NT2/D1 (cell line): ENCODE measurements around the gene DSE.

Experiments used
- DNase-seq: peaks from one replicate; pipeline ENCODE4 v3.0.0-alpha.2; 2011; ENCODE audit warnings: low read depth, low spot score
- H3K27me3 ChIP-seq: 2 replicates; pipeline ENCODE4 v1.6.0; 2011; ENCODE audit warnings: mild to moderate bottlenecking; ENCODE audit not compliant: insufficient read length, insufficient read depth
- H3K36me3 ChIP-seq: 2 replicates; pipeline ENCODE4 v1.6.1; 2011; ENCODE audit warnings: mild to moderate bottlenecking, low read length, mixed read lengths; ENCODE audit not compliant: insufficient read depth, insufficient read length
- H3K4me1 ChIP-seq: 2 replicates; pipeline ENCODE4 v1.5.1; 2011; ENCODE audit not compliant: insufficient read depth, insufficient read length
- H3K4me3 ChIP-seq: 2 replicates; pipeline ENCODE4 v1.5.1; 2011; ENCODE audit warnings: low read depth; ENCODE audit not compliant: insufficient read length
- H3K9ac ChIP-seq: 2 replicates; pipeline ENCODE4 v1.6.0; 2011; ENCODE audit warnings: low read depth; ENCODE audit not compliant: insufficient read length
- H3K9me3 ChIP-seq: 2 replicates; pipeline ENCODE4 v1.5.1; 2011; ENCODE audit warnings: mild to moderate bottlenecking, low read length; ENCODE audit not compliant: insufficient read depth
- SUZ12 ChIP-seq: IDR thresholded peaks from 2 replicates; pipeline ENCODE4 v1.6.1; 2011; ENCODE audit not compliant: insufficient read length, insufficient read depth; ENCODE audit errors: extremely low read depth
- YY1 ChIP-seq: IDR thresholded peaks from 2 replicates; pipeline ENCODE4 v1.6.1; 2011; ENCODE audit not compliant: insufficient read length, insufficient read depth
- ZNF274 ChIP-seq: IDR thresholded peaks from 2 replicates; pipeline ENCODE4 v1.6.1; 2011; ENCODE audit warnings: mild to moderate bottlenecking, low read depth, low read length

Gene DSE

DNA sequence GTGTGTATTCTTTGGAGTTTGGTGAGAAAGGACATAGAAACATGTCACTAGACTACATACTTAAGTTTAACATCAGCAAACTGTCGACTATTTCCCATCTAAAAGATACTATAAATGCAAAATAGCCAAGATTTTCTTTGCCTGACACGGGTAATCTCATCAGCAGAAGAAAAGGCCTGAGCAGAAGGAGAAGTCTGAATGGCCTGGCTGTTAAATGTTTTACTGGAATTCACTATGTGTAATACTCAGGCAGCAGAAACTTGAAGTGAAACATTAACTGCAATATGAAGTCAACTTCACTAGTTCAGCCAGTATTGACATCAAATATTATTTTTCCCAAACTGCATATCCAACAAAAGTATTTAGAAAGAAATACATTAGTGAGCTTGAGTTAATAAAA lies 6.4 kb upstream of the DSE start:
- no peak for TF ChIP-seq YY1
- TF ChIP-seq SUZ12 = no peak
- TF ChIP-seq ZNF274 = no peak
- H3K4me3 ChIP-seq = no peak overlapping the region
- H3K36me3 ChIP-seq = no peaks in the 10 kb centered on the region
- no peak for DNase-seq
- H3K4me1 ChIP-seq = no peaks in the 10 kb centered on the region
- H3K9ac ChIP-seq = no peak overlapping the region
- H3K9me3 ChIP-seq = no peaks in the 10 kb centered on the region
- no peaks in the 10 kb centered on the region for H3K27me3 ChIP-seq

DNA sequence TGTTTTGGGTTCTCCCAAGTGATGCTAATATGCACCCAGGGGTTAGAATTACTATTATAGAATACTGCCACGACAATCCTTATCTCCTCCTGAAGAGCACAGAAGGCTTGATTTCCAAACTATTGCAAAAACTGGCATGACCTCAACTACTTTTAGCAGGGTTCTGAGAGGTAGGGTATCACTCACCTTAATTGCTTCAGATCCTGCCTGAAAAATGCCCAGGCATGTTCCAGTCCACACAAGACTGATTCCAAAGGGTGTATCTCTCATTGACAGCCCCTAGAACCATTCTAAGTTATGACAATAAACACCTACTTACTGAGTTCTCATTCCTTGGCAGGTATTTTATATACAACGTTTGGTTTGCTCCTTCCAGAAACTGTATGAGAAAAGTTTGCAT lies 5.0 kb upstream of the DSE start:
- DNase-seq = no peak
- Histone ChIP-seq H3K9ac (no peak overlapping the region), H3K4me3 (no peak overlapping the region), H3K27me3 (no peaks in the 10 kb centered on the region), H3K4me1 (no peaks in the 10 kb centered on the region), H3K36me3 (no peaks in the 10 kb centered on the region), H3K9me3 (no peaks in the 10 kb centered on the region)
- TF ChIP-seq ZNF274 = no peak
- no peak for TF ChIP-seq SUZ12
- TF ChIP-seq YY1 = no peak

GRCh38 chr6:116366740-116367275 lies 3.9 kb upstream of the DSE start:
- Histone ChIP-seq H3K4me1 (no peaks in the 10 kb centered on the region), H3K36me3 (no peaks in the 10 kb centered on the region), H3K27me3 (no peaks in the 10 kb centered on the region), H3K4me3 (no peak overlapping the region), H3K9ac (no peak overlapping the region), H3K9me3 (no peaks in the 10 kb centered on the region)
- no peak for TF ChIP-seq SUZ12
- no peak for TF ChIP-seq YY1
- TF ChIP-seq ZNF274 = no peak
- no peak for DNase-seq

DNA sequence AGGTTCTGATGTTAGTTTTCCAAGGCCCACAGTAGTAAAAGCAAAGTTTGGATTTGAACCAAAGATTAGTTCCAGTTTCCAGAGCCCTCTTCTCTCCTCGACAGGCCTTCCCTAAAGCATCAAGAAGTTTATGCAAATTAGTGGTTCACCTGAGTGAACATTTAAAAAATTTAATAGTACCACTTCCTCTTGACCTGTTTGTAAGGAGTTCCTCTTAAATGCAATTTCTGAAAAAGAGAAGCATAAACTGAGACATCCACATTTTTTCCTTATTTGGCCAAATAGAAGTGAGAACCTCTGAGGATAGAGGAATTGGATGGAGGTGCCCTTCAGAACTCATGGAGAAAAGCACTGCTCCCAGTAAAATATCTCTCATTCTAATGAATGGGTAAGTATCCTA lies 1.2 kb upstream of the DSE start:
- Histone ChIP-seq H3K4me3 (peak overlapping the region; percentile 72), H3K27me3 (no peaks in the 10 kb centered on the region), H3K9ac (peak overlapping the region; percentile 72)

DNA sequence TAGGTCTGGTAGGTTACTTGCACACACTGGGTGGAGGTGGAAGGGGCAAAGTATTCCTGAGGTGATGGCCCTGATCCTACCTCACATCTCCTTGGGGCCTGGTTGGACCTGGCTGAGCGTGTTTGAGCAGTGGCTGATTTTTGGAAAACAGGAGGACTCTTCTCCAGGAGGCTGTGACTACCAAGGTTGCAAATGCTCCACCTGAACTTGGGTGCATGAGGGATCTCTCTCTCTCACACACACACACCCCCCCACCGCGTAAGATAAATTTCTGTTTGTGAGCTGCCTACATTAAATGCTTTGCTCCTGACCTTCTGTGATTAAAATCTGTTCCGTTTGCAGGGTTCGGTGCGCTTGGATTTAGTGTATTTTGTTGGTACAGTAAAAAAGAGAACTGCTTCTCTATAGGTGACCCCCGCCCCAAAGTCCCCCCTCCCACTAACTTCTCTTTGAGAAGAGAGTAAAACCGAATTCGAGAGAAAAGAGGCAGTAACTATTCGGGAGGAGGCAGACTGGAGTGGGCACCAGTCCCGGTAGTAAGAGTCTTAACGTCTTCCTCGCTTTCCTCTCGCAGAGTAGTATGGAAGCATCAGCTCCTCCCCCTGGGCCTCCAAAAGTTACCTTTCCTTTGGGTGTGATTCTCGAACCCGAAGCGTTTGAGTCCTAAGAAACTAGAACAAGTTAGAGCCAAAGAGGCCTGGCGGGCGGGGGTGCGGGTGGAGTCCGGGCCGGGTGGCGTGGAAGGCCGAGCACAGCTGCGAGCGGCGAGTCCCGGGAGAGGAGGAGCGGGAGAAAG lies 585 bp upstream of the DSE start:
- Histone ChIP-seq H3K9ac (peak overlapping the region; percentile 72), H3K27me3 (no peaks in the 10 kb centered on the region), H3K4me3 (peak overlapping the region; percentile 72), H3K9me3 (no peaks in the 10 kb centered on the region), H3K4me1 (no peaks in the 10 kb centered on the region), H3K36me3 (peaks cover 6% of the 10 kb centered on the region)
- TF ChIP-seq ZNF274 (no peak), YY1 (no peak), SUZ12 (no peak)
- peak; percentile 43 for DNase-seq

More for the DNA sequence above, 1.2 kb upstream of the DSE start:
- TF ChIP-seq ZNF274 (no peak), YY1 (no peak), SUZ12 (no peak)
- H3K9me3 ChIP-seq = no peaks in the 10 kb centered on the region
- no peak for DNase-seq
- H3K4me1 ChIP-seq = no peaks in the 10 kb centered on the region
- peaks cover 6% of the 10 kb centered on the region for H3K36me3 ChIP-seq

- Histone ChIP-seq H3K4me1 (no peaks in the 10 kb centered on the region), H3K9ac (peak overlapping the region; percentile 88), H3K27me3 (no peaks in the 10 kb centered on the region), H3K9me3 (no peaks in the 10 kb centered on the region), H3K36me3 (peaks cover 6% of the 10 kb centered on the region), H3K4me3 (peak overlapping the region; percentile 72)
- peak; percentile 54 for DNase-seq
- no peak for TF ChIP-seq SUZ12
Measured at GRCh38 chr6:116371120-116371917, 572 bp downstream of the DSE start.

GRCh38 chr6:116371918-116372209 lies 1.1 kb downstream of the DSE start:
- no peak overlapping the region for H3K9ac ChIP-seq

More at GRCh38 chr6:116371918-116372209, 1.1 kb downstream of the DSE start:
- Histone ChIP-seq H3K27me3 (no peaks in the 10 kb centered on the region), H3K4me3 (peak overlapping the region; percentile 72), H3K4me1 (no peaks in the 10 kb centered on the region), H3K36me3 (peaks cover 6% of the 10 kb centered on the region), H3K9me3 (no peaks in the 10 kb centered on the region)
- TF ChIP-seq ZNF274 (no peak), SUZ12 (no peak), YY1 (no peak)
- DNase-seq = no peak
